Panc1 (cell line): ENCODE measurements around the gene GLIPR1L2. TPM values are rescaled to one million over a fixed set of nuclear protein-coding genes. Genes with fewer than 3 reads are reported as not detected.

Experiments
- ATAC-seq: fragments of 200-7000 bp; cut with Tn5 transposase; 2 replicates; pipeline ENCODE4 v1.9.1; 2020; ENCODE audit warnings: mild to moderate bottlenecking, moderate library complexity
- BruUV-seq: library from RNA; stranded (reverse); fragments of 400-500 nt; replicated peaks from 2 replicates; lab custom pipeline; 2021; lab: Mats Ljungman, UMichigan
- CTCF ChIA-PET: fragments of 300-600 bp; sonication (Branson Sonifier 250); formaldehyde crosslinking; loops from one replicate; lab custom pipeline; 2022; ENCODE audit warnings: antibody characterized with exemption; lab: Charles Lee
- POLR2A ChIA-PET: fragments of 300-600 bp; sonication (Branson Sonifier 250); formaldehyde crosslinking; loops from one replicate; lab custom pipeline; 2022; ENCODE audit warnings: antibody characterized with exemption; lab: Charles Lee
- DNase-seq: peaks from one replicate; pipeline ENCODE4 v3.0.0-alpha.2; 2010; ENCODE audit warnings: low read depth, low spot score
- H3K27ac ChIP-seq: 2 replicates; pipeline ENCODE4 v1.5.1; 2011; ENCODE audit warnings: mild to moderate bottlenecking, low read length, inconsistent platforms
- H3K27me3 ChIP-seq: fragments of 200-500 bp; sonication (Bioruptor generic); 2 replicates; pipeline ENCODE4 v1.6.0; 2014; ENCODE audit warnings: low read length, inconsistent platforms; ENCODE audit not compliant: control insufficient read depth, insufficient read depth
- H3K36me3 ChIP-seq: fragments of 200-500 bp; sonication (Bioruptor generic); 2 replicates; pipeline ENCODE4 v1.5.1; 2014; ENCODE audit warnings: inconsistent platforms, mild to moderate bottlenecking, low read length, moderate library complexity; ENCODE audit not compliant: control insufficient read depth, insufficient read depth
- H3K4me1 ChIP-seq: 2 replicates; pipeline ENCODE4 v1.5.1; 2011; ENCODE audit warnings: inconsistent platforms, mild to moderate bottlenecking, low read length, moderate library complexity; ENCODE audit not compliant: control insufficient read depth, insufficient read depth
- H3K4me3 ChIP-seq, 2 experiments: 2 replicates each; pipeline ENCODE4 v1.5.1; 2011 to 2012; ENCODE audit warnings: low read depth in 2 of 2, low read length in 2 of 2, mild to moderate bottlenecking in 2 of 2, inconsistent platforms in 1 of 2, moderate library complexity in 1 of 2
- H3K9me3 ChIP-seq: fragments of 200-500 bp; sonication (Bioruptor generic); 2 replicates; pipeline ENCODE4 v1.5.1; 2014; ENCODE audit warnings: low read depth, mild to moderate bottlenecking, inconsistent platforms, low read length, moderate library complexity; ENCODE audit not compliant: control insufficient read depth, insufficient read depth
- CTCF ChIP-seq: fragments of 450-650 bp; IDR thresholded peaks from 2 replicates; pipeline ENCODE4 v1.5.1; 2017; ENCODE audit warnings: mild to moderate bottlenecking
- POLR2AphosphoS5 ChIP-seq: IDR thresholded peaks from 2 replicates; pipeline ENCODE4 v1.6.1; 2012; ENCODE audit warnings: mild to moderate bottlenecking, low read depth, low read length, moderate library complexity
- SIN3A ChIP-seq: IDR thresholded peaks from 2 replicates; pipeline ENCODE4 v1.6.1; 2012; ENCODE audit warnings: low read depth, mild to moderate bottlenecking, low read length, moderate library complexity, borderline replicate concordance; ENCODE audit not compliant: insufficient read depth
- TCF7L2 ChIP-seq: IDR thresholded peaks from 2 replicates; pipeline ENCODE4 v1.6.1; 2011; ENCODE audit warnings: mild to moderate bottlenecking, low read depth, low read length, inconsistent platforms
- in situ Hi-C: cut with HindIII; loops from 2 replicates; pipeline ENCODE4 v1.10.0; 2016; ENCODE audit warnings: low sequenced_read_pairs, low pct_unique_long_range_greater_than_20kb
- intact Hi-C: fragments of 100-400 bp; cut with micrococcal nuclease; formaldehyde crosslinking; loops from one replicate; pipeline ENCODE4 v1.10.0; 2022; ENCODE audit not compliant: unreplicated experiment
- total RNA-seq: library from RNA; stranded (reverse); gene quantifications from one replicate; pipeline ENCODE4 v1.2.1, GENCODE V29; 2021; ENCODE audit not compliant: unreplicated experiment
- TF ChIP-seq, protein P1 (sequence below), 2 experiments: IDR thresholded peaks; 2 replicates each; pipeline ENCODE4 v1.6.1; 2011 to 2012; ENCODE audit warnings: low read depth in 2 of 2, control low read depth in 1 of 2, low read length in 1 of 2, mild to moderate bottlenecking in 1 of 2, moderate library complexity in 1 of 2; ENCODE audit not compliant: insufficient read depth in 1 of 2

The GLIPR1L2 gene
- total RNA-seq, 1 experiment from 2014 or later: 0.72 TPM

GRCh38 chr12:75378354-75378753 lies 12.5 kb upstream of the GLIPR1L2 start:
- ChIA-PET POLR2A (no interaction called here), CTCF (no interaction called here)
- DNase-seq: no peak
- no TSS peak for BruUV-seq
- H3K4me3 ChIP-seq: no peak overlapping the region
- ATAC-seq: no peak
- H3K27me3 ChIP-seq: no peaks in the 10 kb centered on the region
- no peaks in the 10 kb centered on the region for H3K9me3 ChIP-seq
- peak overlapping the region; percentile 35; the same call in 1 of the 2 replicates for H3K27ac ChIP-seq
- in situ Hi-C loops (no loop called here), intact Hi-C loops (no loop called here)
- no peak for TF ChIP-seq TCF7L2
- TF ChIP-seq, protein P1, sequence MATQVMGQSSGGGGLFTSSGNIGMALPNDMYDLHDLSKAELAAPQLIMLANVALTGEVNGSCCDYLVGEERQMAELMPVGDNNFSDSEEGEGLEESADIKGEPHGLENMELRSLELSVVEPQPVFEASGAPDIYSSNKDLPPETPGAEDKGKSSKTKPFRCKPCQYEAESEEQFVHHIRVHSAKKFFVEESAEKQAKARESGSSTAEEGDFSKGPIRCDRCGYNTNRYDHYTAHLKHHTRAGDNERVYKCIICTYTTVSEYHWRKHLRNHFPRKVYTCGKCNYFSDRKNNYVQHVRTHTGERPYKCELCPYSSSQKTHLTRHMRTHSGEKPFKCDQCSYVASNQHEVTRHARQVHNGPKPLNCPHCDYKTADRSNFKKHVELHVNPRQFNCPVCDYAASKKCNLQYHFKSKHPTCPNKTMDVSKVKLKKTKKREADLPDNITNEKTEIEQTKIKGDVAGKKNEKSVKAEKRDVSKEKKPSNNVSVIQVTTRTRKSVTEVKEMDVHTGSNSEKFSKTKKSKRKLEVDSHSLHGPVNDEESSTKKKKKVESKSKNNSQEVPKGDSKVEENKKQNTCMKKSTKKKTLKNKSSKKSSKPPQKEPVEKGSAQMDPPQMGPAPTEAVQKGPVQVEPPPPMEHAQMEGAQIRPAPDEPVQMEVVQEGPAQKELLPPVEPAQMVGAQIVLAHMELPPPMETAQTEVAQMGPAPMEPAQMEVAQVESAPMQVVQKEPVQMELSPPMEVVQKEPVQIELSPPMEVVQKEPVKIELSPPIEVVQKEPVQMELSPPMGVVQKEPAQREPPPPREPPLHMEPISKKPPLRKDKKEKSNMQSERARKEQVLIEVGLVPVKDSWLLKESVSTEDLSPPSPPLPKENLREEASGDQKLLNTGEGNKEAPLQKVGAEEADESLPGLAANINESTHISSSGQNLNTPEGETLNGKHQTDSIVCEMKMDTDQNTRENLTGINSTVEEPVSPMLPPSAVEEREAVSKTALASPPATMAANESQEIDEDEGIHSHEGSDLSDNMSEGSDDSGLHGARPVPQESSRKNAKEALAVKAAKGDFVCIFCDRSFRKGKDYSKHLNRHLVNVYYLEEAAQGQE (IDR thresholded peaks at IDR 0.05; ENCODE audit: insufficient read depth in 1 of 2, low read depth in 2 of 2, low read length in 1 of 2): no peak
- no peak for TF ChIP-seq POLR2AphosphoS5
- TF ChIP-seq CTCF: no peak
- TF ChIP-seq SIN3A: no peak
- no peaks in the 10 kb centered on the region for H3K36me3 ChIP-seq
- H3K4me1 ChIP-seq: no peaks in the 10 kb centered on the region

- Histone ChIP-seq H3K27me3 (no peaks in the 10 kb centered on the region), H3K9me3 (peaks cover 11% of the 10 kb centered on the region; the same call in 1 of the 2 replicates), H3K4me3 (no peak overlapping the region; a peak in 1 of 4 replicates), H3K27ac (peak overlapping the region; percentile 98), H3K36me3 (no peaks in the 10 kb centered on the region; the same call in 1 of the 2 replicates), H3K4me1 (peaks cover 20% of the 10 kb centered on the region)
- intact Hi-C loops (no loop called here), in situ Hi-C loops (no loop called here)
- CTCF ChIA-PET: interaction anchor here (0.6 kb wide), 1 partner anchor 639 kb away, joined by 3 read pairs; no protein-coding TSS in a partner anchor
- POLR2A ChIA-PET: no interaction called here
- no TSS peak for BruUV-seq
- ATAC-seq (no peak), DNase-seq (peak; percentile 51)
- TF ChIP-seq TCF7L2: no peak
- TF ChIP-seq CTCF: no peak
- no peak for TF ChIP-seq POLR2AphosphoS5
- TF ChIP-seq, protein P1 (IDR thresholded peaks at IDR 0.05; ENCODE audit: insufficient read depth in 1 of 2, low read depth in 2 of 2, low read length in 1 of 2): no peak
- no peak for TF ChIP-seq SIN3A
Measured at GRCh38 chr12:75389061-75389460, 1.8 kb upstream of the GLIPR1L2 start.
